ENCODE data around the gene INTS12. TPM values are rescaled to one million over a fixed set of nuclear protein-coding genes. Genes with fewer than 3 reads are reported as not detected.

INTS12 gene
- total RNA-seq, 4 donors from 2014 or later = 21.6 to 40.8 (median 32.2) TPM

DNA sequence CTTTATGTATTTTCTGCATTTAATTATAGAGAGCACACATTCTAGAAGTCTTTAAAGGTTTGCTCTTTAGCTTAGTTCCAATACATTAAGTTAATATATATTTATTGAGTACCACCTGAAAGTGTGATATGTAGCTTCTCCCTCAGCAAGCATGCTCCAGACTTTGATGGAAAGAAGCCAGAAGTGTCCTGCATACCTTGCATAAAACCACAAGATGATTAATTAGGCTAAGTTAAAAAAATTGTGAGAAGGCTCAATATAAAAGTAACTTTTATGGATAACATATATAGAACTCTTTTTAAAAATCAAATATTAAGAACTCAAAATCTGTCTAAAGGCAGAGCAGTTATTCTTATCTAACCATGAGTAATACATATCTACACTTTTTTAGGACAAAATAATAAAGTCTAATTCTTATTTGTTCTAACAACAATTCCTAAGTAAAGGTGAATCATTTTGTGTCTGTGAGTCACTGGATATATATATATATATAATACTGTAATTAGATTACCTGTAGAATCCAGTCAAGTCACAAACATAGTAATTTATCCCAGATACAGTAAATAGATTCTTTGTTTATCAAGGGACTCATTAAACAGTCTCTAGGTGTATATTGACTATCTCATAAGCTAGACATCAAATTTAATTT, 51.2 kb downstream of the INTS12 start:
- H3K36me3 ChIP-seq = no peaks in the 10 kb centered on the region
- H3K9me3 ChIP-seq = no peaks in the 10 kb centered on the region
- H3K27me3 ChIP-seq = no peaks in the 10 kb centered on the region
- intact Hi-C loops (cut with DNase I) = no loop called here
- no peak overlapping the region for H3K4me3 ChIP-seq (replicated peaks in 1 of 3)
- H3K27ac ChIP-seq = no peak overlapping the region
- no peak for TF ChIP-seq POLR2A (IDR thresholded peaks at IDR 0.05)
- TF ChIP-seq, protein P1, sequence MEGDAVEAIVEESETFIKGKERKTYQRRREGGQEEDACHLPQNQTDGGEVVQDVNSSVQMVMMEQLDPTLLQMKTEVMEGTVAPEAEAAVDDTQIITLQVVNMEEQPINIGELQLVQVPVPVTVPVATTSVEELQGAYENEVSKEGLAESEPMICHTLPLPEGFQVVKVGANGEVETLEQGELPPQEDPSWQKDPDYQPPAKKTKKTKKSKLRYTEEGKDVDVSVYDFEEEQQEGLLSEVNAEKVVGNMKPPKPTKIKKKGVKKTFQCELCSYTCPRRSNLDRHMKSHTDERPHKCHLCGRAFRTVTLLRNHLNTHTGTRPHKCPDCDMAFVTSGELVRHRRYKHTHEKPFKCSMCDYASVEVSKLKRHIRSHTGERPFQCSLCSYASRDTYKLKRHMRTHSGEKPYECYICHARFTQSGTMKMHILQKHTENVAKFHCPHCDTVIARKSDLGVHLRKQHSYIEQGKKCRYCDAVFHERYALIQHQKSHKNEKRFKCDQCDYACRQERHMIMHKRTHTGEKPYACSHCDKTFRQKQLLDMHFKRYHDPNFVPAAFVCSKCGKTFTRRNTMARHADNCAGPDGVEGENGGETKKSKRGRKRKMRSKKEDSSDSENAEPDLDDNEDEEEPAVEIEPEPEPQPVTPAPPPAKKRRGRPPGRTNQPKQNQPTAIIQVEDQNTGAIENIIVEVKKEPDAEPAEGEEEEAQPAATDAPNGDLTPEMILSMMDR (IDR thresholded peaks at IDR 0.05) = no peak
- H3K4me1 ChIP-seq = no peaks in the 10 kb centered on the region
- DNase-seq = no peak

DNA sequence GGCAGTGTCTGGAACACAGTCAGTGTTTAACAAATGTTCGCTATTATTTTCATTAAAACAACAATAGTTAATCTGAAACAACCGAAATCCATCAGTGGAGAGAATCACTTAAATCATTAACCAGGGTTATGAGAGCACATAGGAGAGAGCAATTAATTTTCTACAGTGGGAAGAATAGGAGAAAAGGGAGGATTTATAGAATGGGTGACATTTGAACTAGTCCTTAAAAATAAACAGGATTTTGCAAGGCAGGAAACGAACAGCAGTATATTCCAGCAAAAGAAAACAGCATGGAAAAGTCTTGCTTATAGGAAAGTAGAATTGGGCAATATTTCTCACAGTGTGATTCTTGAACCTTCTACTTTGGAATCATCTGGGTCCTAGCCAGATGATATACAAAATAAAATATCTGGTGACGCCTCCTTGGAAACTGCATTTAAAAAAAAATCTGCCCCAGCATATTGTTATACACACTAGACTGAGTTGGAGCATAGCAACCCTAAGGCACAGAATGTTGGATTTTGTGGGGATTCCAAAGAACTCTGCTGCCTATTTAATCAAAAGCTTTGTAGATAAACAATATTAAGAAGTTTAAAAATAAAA, 56.1 kb downstream of the INTS12 start:
- 82 to 86% methylated on average over 4 of the region's 4 CpGs for WGBS, 2 donors
- Histone ChIP-seq H3K4me3 (replicated peaks in 1 of 3) (no peak overlapping the region), H3K27me3 (no peaks in the 10 kb centered on the region), H3K4me1 (no peaks in the 10 kb centered on the region), H3K36me3 (no peaks in the 10 kb centered on the region), H3K27ac (no peak overlapping the region), H3K9me3 (no peaks in the 10 kb centered on the region)
- no peak for DNase-seq
- TF ChIP-seq, protein P1 (IDR thresholded peaks at IDR 0.05) = no peak
- intact Hi-C loops (cut with DNase I) = no loop called here

DNA sequence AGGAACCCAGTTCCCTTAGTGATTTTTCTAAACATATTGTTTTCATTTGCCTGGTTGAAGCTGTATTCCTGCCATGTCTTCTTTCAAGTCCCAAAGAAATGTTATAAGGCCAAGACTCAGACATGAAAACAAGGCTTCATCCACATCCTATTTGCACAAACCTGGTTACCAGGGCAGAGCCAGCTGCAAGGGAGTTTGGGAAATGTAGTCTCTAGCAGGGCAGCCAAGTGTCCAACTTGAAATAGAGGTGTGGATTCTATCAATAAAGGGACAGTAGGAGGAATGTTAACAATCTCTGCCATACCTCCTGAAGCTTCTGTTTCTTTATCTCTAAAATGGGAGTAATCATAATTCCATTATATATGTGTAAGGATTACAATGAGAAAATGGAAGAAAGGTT, 56.6 kb downstream of the INTS12 start:
- intact Hi-C loops (cut with DNase I) = no loop called here
- no peaks in the 10 kb centered on the region for H3K27me3 ChIP-seq
- no peaks in the 10 kb centered on the region for H3K4me1 ChIP-seq
- TF ChIP-seq POLR2A (IDR thresholded peaks at IDR 0.05) = no peak
- TF ChIP-seq, protein P1 (IDR thresholded peaks at IDR 0.05) = no peak
- no peaks in the 10 kb centered on the region for H3K9me3 ChIP-seq
- no peak overlapping the region for H3K27ac ChIP-seq
- no peak overlapping the region for H3K4me3 ChIP-seq (replicated peaks in 1 of 3)
- DNase-seq = no peak
- H3K36me3 ChIP-seq = no peaks in the 10 kb centered on the region

DNA sequence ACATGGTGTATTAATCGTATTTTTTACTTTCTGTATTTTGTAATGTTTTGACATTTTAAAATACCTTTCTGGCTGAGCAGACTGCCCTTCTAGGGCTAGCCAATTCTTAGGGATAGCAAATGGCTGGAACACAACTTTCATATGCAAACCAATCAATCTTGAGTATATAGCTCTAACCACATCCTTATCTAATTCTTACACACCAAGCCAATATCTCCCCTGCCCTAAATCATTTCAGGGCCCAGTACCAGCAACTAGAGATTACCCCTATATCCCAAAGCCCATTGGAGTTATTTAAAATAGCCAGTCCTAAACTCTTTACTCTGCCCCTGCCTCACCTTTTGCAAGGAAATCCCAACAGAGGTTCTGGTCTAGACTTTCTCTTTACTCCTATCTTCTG, 58.3 kb downstream of the INTS12 start:
- Histone ChIP-seq H3K4me1 (no peaks in the 10 kb centered on the region), H3K36me3 (no peaks in the 10 kb centered on the region), H3K27me3 (no peaks in the 10 kb centered on the region), H3K27ac (no peak overlapping the region), H3K9me3 (no peaks in the 10 kb centered on the region), H3K4me3 (replicated peaks in 1 of 3) (no peak overlapping the region)
- 74 to 90% methylated on average over 1 of the region's 1 CpG for WGBS, 2 donors
- TF ChIP-seq POLR2A (IDR thresholded peaks at IDR 0.05) = no peak
- TF ChIP-seq, protein P1 (IDR thresholded peaks at IDR 0.05) = no peak
- intact Hi-C loops (cut with DNase I) = no loop called here
- no peak for DNase-seq

DNA sequence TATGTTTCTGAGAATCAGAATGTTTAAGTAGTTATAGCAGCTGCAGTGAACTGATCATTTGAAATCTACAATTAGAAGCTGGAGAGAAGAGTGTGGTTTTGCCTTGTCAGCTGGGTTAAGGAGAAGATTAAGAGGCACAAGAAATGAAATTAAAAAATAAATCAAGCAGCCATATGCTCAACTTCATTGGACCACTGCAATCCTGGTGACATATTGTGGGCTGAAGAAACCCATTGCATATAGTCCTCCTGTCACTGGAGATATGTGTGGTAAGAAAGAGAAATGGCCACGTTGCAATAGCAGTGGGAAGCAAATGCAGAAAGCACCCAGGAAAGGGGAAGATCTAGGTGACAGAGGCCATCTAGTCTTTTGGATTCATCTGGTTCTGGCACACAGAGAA, 63.0 kb downstream of the INTS12 start:
- no peaks in the 10 kb centered on the region for H3K4me1 ChIP-seq
- no peaks in the 10 kb centered on the region for H3K27me3 ChIP-seq
- no peak for DNase-seq
- no peak overlapping the region for H3K4me3 ChIP-seq (replicated peaks in 1 of 3)
- H3K9me3 ChIP-seq = no peaks in the 10 kb centered on the region
- no peaks in the 10 kb centered on the region for H3K36me3 ChIP-seq
- no peak overlapping the region for H3K27ac ChIP-seq
- intact Hi-C loops (cut with DNase I) = no loop called here
- no peak for TF ChIP-seq POLR2A (IDR thresholded peaks at IDR 0.05)
- TF ChIP-seq, protein P1 (IDR thresholded peaks at IDR 0.05) = no peak
- 63 to 82% methylated on average over 1 of the region's 1 CpG for WGBS, 2 donors

All from thyroid gland (tissue), 4 donors.